Small intestine (tissue), 7 donors: ENCODE results near the gene COX10. TPM values are rescaled to one million over a fixed set of nuclear protein-coding genes. Genes with fewer than 3 reads are reported as not detected.
"Not testable (repeated sequence)": the region's sequence is repeated elsewhere in the genome, so short reads cannot be mapped to it uniquely, and the experiment has no call there.

Experiments
- DNase-seq, 2 donors: peaks; one replicate each; pipeline versions ENCODE4 v3.0.0 to v3.0.0-alpha.2; 2013
- FAIRE-seq: peaks from 2 replicates; lab custom pipeline; 2012; peaks lifted over from hg19 to GRCh38; lab: Jason Lieb, UNC
- H3K27ac ChIP-seq, 3 donors: one replicate each; pipeline ENCODE4 v1.5.1; 2013; ENCODE audit warnings: low read length in 2 of 3, mild to moderate bottlenecking in 2 of 3, control low read depth in 1 of 3, inconsistent platforms in 1 of 3, low read depth in 1 of 3, moderate library complexity in 1 of 3
- H3K27me3 ChIP-seq, 3 donors: one replicate each; pipeline ENCODE4 v1.6.1; 2013; ENCODE audit warnings: low read length in 3 of 3, inconsistent platforms in 1 of 3; ENCODE audit not compliant: control insufficient read depth in 3 of 3, insufficient read depth in 3 of 3
- H3K36me3 ChIP-seq, 3 donors: one replicate each; pipeline ENCODE4 v1.6.1; 2013; ENCODE audit warnings: low read length in 3 of 3, inconsistent platforms in 1 of 3, low read depth in 1 of 3, mild to moderate bottlenecking in 1 of 3, moderate library complexity in 1 of 3; ENCODE audit not compliant: control insufficient read depth in 3 of 3, insufficient read depth in 2 of 3
- H3K4me1 ChIP-seq, 3 donors: one replicate each; pipeline ENCODE4 v1.6.1; 2013; ENCODE audit warnings: low read length in 2 of 3, inconsistent platforms in 1 of 3, low read depth in 1 of 3, mild to moderate bottlenecking in 1 of 3, moderate library complexity in 1 of 3; ENCODE audit not compliant: control insufficient read depth in 3 of 3, insufficient read depth in 2 of 3
- H3K4me3 ChIP-seq, 3 donors: one replicate each; pipeline ENCODE4 v1.5.1; 2013; ENCODE audit warnings: low read length in 3 of 3, control low read depth in 1 of 3, inconsistent platforms in 1 of 3, low read depth in 1 of 3, mild to moderate bottlenecking in 1 of 3, moderate library complexity in 1 of 3
- H3K9me3 ChIP-seq, 2 donors: one replicate each; pipeline ENCODE4 v1.6.1; 2013; ENCODE audit warnings: low read depth in 1 of 2, low read length in 1 of 2; ENCODE audit not compliant: control insufficient read depth in 2 of 2, insufficient read depth in 1 of 2
- WGBS, 3 donors: extraction: QIAGEN DNeasy Blood & Tissue Kit; methylation state at CpG; one replicate each; pipeline ENCODE4 v1.1.7; 2013; 5-methylcytosine and 5-hydroxymethylcytosine counted together
- polyA plus RNA-seq, 4 donors: library from polyadenylated mRNA; stranded (reverse) in 3 of 4; unstranded in 1 of 4; fragments of 200-250 nt in 3 of 4; fragments of 120-200 nt in 1 of 4; gene quantifications; one replicate each; pipeline versions ENCODE4 v1.2.1 to v1.2.3, GENCODE V29; 2013
- donor health status: healthy with polysubstance abuse.
- donor health status: control.
- donor health status: control.
- donor health status: Bipolar disorder and iron deficiency.
- donor health status: healthy.

COX10 gene
- polyA plus RNA-seq, 4 donors = 10.8 to 18.1 (median 16.2) TPM

DNA sequence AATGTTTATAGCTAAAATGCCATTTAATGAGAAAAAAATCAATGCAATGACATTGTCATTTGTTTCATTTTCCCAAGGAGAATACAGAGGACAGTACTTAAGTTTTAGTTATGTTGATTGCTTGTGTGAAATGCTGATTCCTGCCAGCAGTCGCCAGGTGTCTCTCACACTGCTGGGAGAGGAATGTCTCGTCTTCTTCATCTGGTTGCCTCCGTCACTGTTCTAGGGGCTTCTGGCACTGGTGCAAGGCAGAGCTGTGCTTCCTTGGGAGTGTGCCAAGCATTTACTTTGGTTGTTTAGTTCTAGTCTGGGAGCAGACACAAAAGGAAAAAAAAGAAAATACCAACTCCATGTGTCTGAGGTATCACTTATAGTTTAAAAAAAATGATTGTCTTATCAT is 107.7 kb downstream of the COX10 start:
- FAIRE-seq, H3K4me1 ChIP-seq, H3K36me3 ChIP-seq, H3K27me3 ChIP-seq, H3K4me3 ChIP-seq, H3K9me3 ChIP-seq, DNase-seq, H3K27ac ChIP-seq: not testable (repeated sequence)
- WGBS, 3 donors = 69 to 100% (median 87%) methylated on average over 3 of the region's 3 CpGs

DNA sequence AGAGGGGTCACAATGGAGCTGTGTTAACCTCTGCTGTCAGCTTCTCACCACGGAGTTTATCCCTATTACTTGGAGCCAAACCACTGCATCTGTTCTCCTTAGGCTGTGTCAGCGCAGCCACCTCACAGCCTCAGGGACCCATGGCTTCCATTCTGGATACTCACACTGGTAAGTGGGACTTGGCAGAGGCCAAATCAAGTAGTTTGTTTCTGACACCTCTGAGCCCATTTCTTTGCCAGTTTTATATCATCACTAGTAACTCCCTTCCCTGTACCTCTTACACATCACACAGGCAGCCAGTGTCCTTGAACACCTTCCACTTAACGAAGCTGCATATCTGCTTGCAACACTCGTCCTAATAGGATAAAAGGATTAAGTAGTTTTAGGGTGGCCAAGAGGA is 108.5 kb downstream of the COX10 start:
- not testable (repeated sequence) for DNase-seq, H3K4me1 ChIP-seq, H3K9me3 ChIP-seq, H3K27me3 ChIP-seq, H3K36me3 ChIP-seq, H3K27ac ChIP-seq, FAIRE-seq, H3K4me3 ChIP-seq
- WGBS, 3 donors = 100% methylated on average over 1 of the region's 4 CpGs; no CpG with 5 or more reads in 1 of the 3 donors

DNA sequence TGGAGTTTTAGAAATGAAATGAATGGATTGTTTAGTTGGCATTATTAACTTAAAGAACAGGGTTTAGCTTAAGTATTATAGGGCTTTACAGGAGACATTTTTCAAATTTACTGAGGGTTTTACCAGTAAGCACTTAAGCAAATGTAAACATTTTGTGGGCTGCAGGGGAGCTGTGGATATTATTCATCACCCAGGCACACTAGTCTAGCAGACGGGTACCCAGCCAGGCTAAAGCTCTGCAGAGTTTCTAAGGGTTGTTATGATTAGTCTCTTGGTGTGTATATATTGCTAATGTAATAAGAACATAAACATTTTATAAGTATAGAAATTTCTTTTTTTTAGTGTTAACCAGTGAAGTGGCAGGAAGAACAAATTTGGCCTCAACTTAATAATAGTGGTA is 110.6 kb downstream of the COX10 start:
- not testable (repeated sequence) for H3K36me3 ChIP-seq, H3K4me1 ChIP-seq, H3K27ac ChIP-seq, FAIRE-seq, DNase-seq, H3K9me3 ChIP-seq, H3K4me3 ChIP-seq, H3K27me3 ChIP-seq
- WGBS, 3 donors = no CpG with 5 or more reads among the region's 1 CpG

GRCh38 chr17:14182084-14182483 is 112.8 kb downstream of the COX10 start:
- not testable (repeated sequence) for H3K4me1 ChIP-seq, FAIRE-seq, H3K9me3 ChIP-seq, H3K27ac ChIP-seq, H3K36me3 ChIP-seq, H3K4me3 ChIP-seq, H3K27me3 ChIP-seq, DNase-seq
- 93 to 96% (median 96%) methylated on average over 6 of the region's 6 CpGs for WGBS, 3 donors

GRCh38 chr17:14184536-14184935 is 115.2 kb downstream of the COX10 start:
- 90 to 100% (median 93%) methylated on average over 3 to 4 of the region's 5 CpGs for WGBS, 3 donors
- H3K4me3 ChIP-seq, H3K9me3 ChIP-seq, DNase-seq, H3K4me1 ChIP-seq, H3K27me3 ChIP-seq, H3K27ac ChIP-seq, H3K36me3 ChIP-seq, FAIRE-seq: not testable (repeated sequence)

- 92 to 100% (median 92%) methylated on average over 1 to 3 of the region's 4 CpGs for WGBS, 3 donors
- not testable (repeated sequence) for H3K9me3 ChIP-seq, H3K27ac ChIP-seq, H3K4me3 ChIP-seq, FAIRE-seq, H3K36me3 ChIP-seq, H3K27me3 ChIP-seq, DNase-seq, H3K4me1 ChIP-seq
Measured at GRCh38 chr17:14186443-14186842, 117.1 kb downstream of the COX10 start.

GRCh38 chr17:14190774-14191173 is 121.5 kb downstream of the COX10 start:
- not testable (repeated sequence) for H3K27me3 ChIP-seq, FAIRE-seq, H3K36me3 ChIP-seq, H3K27ac ChIP-seq, H3K9me3 ChIP-seq, H3K4me1 ChIP-seq, DNase-seq, H3K4me3 ChIP-seq
- 56 to 71% (median 62%) methylated on average over 1 of the region's 1 CpG for WGBS, 3 donors

DNA sequence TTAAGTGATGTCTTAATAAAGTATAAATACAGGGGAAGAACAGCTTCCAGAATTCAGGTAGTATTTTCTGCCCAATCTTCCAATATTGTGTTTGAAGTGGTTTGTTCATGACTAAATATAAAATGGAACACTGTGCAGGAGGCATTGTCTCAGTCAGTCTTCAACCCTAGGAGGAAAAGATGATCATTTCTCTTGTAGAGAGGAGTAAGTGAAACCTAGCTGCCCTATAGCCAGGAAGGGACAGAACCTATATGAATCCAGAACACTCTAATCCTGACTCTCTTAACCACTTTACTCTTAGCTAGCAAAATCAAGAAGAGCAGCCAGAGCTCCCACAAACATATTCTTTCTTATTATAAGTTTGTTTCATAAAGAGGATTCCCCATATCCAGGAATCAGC is 122.2 kb downstream of the COX10 start:
- H3K36me3 ChIP-seq, DNase-seq, H3K4me3 ChIP-seq, H3K27ac ChIP-seq, H3K27me3 ChIP-seq, FAIRE-seq, H3K4me1 ChIP-seq, H3K9me3 ChIP-seq: not testable (repeated sequence)

- not testable (repeated sequence) for H3K4me1 ChIP-seq, FAIRE-seq, H3K36me3 ChIP-seq, H3K4me3 ChIP-seq, H3K9me3 ChIP-seq, H3K27me3 ChIP-seq, DNase-seq, H3K27ac ChIP-seq
- WGBS, 3 donors = 67 to 92% (median 74%) methylated on average over 10 to 11 of the region's 11 CpGs
Measured at GRCh38 chr17:14192039-14192438, 122.7 kb downstream of the COX10 start.
